ENCODE results near the gene NR2C2. TPM values are rescaled to one million over a fixed set of nuclear protein-coding genes. Genes with fewer than 3 reads are reported as not detected.

NR2C2 gene
- total and polyA plus RNA-seq, 10 of the 15 experiments (the other 5 are each of a cell fraction or from before 2014, with no cell fraction given), result 2.7 to 30.3 (median 18.3) TPM

GRCh38 chr3:14984581-14985113, 37.3 kb downstream of the NR2C2 start:
- ChIA-PET RAD21 (ENCODE audit: unreplicated experiment) (interaction anchor here (1.1 to 1.5 kb wide), 3 partner anchors 10 to 38 kb away, joined by 3 read pairs; no protein-coding TSS in a partner anchor), SMC1A (ENCODE audit: uncharacterized antibody, unreplicated experiment) (interaction anchor here (0.7 to 2.0 kb wide), 7 partner anchors 12 to 135 kb away, joined by 3 to 8 read pairs (median 3); no protein-coding TSS in a partner anchor), CTCF (interaction anchor here (0.9 to 1.4 kb wide), 3 partner anchors 10 to 66 kb away, joined by 3 to 4 read pairs (median 3); no protein-coding TSS in a partner anchor), POLR2A (interaction anchor here (1.0 kb wide), 1 partner anchor 107 kb away, joined by 4 read pairs; no protein-coding TSS in a partner anchor)
- peaks cover 9% of the 10 kb centered on the region for H3K79me2 ChIP-seq (ENCODE audit: control insufficient read depth, insufficient read depth, low read length)
- DNase-seq (ENCODE audit: low read depth, low spot score), result no peak
- no peak for FAIRE-seq
- no peaks in the 10 kb centered on the region for H3K4me1 ChIP-seq (ENCODE audit: control insufficient read depth, insufficient read depth, low read length)
- TF ChIP-seq, protein P1, sequence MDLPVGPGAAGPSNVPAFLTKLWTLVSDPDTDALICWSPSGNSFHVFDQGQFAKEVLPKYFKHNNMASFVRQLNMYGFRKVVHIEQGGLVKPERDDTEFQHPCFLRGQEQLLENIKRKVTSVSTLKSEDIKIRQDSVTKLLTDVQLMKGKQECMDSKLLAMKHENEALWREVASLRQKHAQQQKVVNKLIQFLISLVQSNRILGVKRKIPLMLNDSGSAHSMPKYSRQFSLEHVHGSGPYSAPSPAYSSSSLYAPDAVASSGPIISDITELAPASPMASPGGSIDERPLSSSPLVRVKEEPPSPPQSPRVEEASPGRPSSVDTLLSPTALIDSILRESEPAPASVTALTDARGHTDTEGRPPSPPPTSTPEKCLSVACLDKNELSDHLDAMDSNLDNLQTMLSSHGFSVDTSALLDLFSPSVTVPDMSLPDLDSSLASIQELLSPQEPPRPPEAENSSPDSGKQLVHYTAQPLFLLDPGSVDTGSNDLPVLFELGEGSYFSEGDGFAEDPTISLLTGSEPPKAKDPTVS (IDR thresholded peaks at IDR 0.05; ENCODE audit: low read depth, low read length), result no peak
- H3K36me3 ChIP-seq (ENCODE audit: control insufficient read depth in 2 of 2, insufficient read depth in 2 of 2, low read length in 1 of 2), result no peaks in the 10 kb centered on the region
- H3K27ac ChIP-seq (ENCODE audit: control insufficient read depth, insufficient read depth), result no peak overlapping the region
- intact Hi-C loops (cut with micrococcal nuclease; ENCODE audit: unreplicated experiment) (no loop called here), in situ Hi-C loops (cut with MboI) (no loop called here)
- no peak overlapping the region for H3K4me3 ChIP-seq
- no TSS peak for BruUV-seq (replicated peaks)
- H4K20me1 ChIP-seq (ENCODE audit: control insufficient read depth, insufficient read depth), result no peaks in the 10 kb centered on the region
- no peak overlapping the region for H3K4me2 ChIP-seq (ENCODE audit: control insufficient read depth, insufficient read depth)
- H3K9ac ChIP-seq (ENCODE audit: control insufficient read depth, insufficient read depth, low read length), result no peak overlapping the region
- 98% methylated on average over 3 of the region's 3 CpGs for WGBS (ENCODE audit: insufficient coverage, insufficient replicate concordance, low lambda C conversion rate, missing lambda C conversion rate)
- no peaks in the 10 kb centered on the region for H3K27me3 ChIP-seq (replicated peaks in 1 of 2; ENCODE audit: control insufficient read depth in 2 of 2, insufficient read depth in 2 of 2, low read length in 1 of 2)
- ATAC-seq, result no peak
- H3K9me3 ChIP-seq (replicated peaks; ENCODE audit: control insufficient read depth, insufficient read depth, low read length), result no peaks in the 10 kb centered on the region
- H2AFZ ChIP-seq (ENCODE audit: control insufficient read depth, low read depth, low read length), result no peak overlapping the region

DNA sequence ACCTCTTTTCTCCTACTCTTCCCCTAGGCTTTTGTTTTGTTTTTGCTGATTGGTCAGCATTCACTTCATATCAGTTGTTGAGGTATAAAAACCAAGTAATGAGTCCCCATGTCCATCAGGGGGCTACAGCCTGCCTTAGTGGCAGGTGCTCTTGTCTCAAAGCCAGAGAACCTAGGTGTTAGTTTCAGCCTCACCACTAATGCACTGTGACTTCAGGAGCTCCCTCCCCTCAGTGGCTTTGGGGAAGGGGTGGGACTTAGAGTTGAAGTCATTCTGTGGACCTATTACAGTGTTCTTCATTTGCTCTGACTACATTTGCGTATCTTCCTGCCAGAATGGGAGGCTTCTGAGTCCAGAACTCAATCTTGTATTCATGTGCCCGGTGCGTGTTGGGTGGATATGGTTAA, 41.6 kb downstream of the NR2C2 start:
- ChIA-PET CTCF (interaction anchor here (0.5 to 2.1 kb wide), 15 partner anchors 9 to 1244 kb away, joined by 3 to 9 read pairs (median 4); partner anchors contain the start of gene RBSN), SMC1A (ENCODE audit: uncharacterized antibody, unreplicated experiment) (interaction anchor here (0.7 to 2.7 kb wide), 9 partner anchors 22 to 108 kb away, joined by 3 to 9 read pairs (median 4); partner anchors contain the start of gene MRPS25), RAD21 (ENCODE audit: unreplicated experiment) (interaction anchor here (0.7 to 1.5 kb wide), 6 partner anchors 41 to 322 kb away, joined by 3 to 5 read pairs (median 3); partner anchors contain the start of gene RBSN), POLR2A (interaction anchor here (1.0 to 1.3 kb wide), 4 partner anchors 8 to 71 kb away, joined by 3 to 6 read pairs (median 4); no protein-coding TSS in a partner anchor)
- in situ Hi-C loops (cut with MboI), result no loop called here
- FAIRE-seq (peak; percentile 98), DNase-seq (ENCODE audit: low read depth, low spot score) (peak; percentile 87), ATAC-seq (peak; percentile 100)
- Histone ChIP-seq H4K20me1 (ENCODE audit: control insufficient read depth, insufficient read depth) (no peaks in the 10 kb centered on the region), H3K27ac (ENCODE audit: control insufficient read depth, insufficient read depth) (peak overlapping the region; percentile 19), H3K27me3 (replicated peaks in 1 of 2; ENCODE audit: control insufficient read depth in 2 of 2, insufficient read depth in 2 of 2, low read length in 1 of 2) (no peaks in the 10 kb centered on the region), H3K9ac (ENCODE audit: control insufficient read depth, insufficient read depth, low read length) (no peak overlapping the region), H3K36me3 (ENCODE audit: control insufficient read depth in 2 of 2, insufficient read depth in 2 of 2, low read length in 1 of 2) (no peaks in the 10 kb centered on the region; a peak in 1 of 4 replicates), H3K4me1 (ENCODE audit: control insufficient read depth, insufficient read depth, low read length) (no peaks in the 10 kb centered on the region), H2AFZ (ENCODE audit: control insufficient read depth, low read depth, low read length) (peak overlapping the region; percentile 1; the same call in 1 of the 2 replicates), H3K9me3 (replicated peaks; ENCODE audit: control insufficient read depth, insufficient read depth, low read length) (no peaks in the 10 kb centered on the region), H3K4me3 (no peak overlapping the region; the same call in 1 of the 2 replicates), H3K79me2 (ENCODE audit: control insufficient read depth, insufficient read depth, low read length) (peaks cover 10% of the 10 kb centered on the region), H3K4me2 (ENCODE audit: control insufficient read depth, insufficient read depth) (peak overlapping the region; percentile 58; the same call in 1 of the 2 replicates)
- intact Hi-C loops (cut with micrococcal nuclease; ENCODE audit: unreplicated experiment), result loop anchor here (2.0 kb wide), 1 partner anchor 40 kb away; no protein-coding TSS in a partner anchor
- WGBS (ENCODE audit: insufficient coverage, insufficient replicate concordance, low lambda C conversion rate, missing lambda C conversion rate), result 22% methylated on average over 3 of the region's 3 CpGs
- no TSS peak for BruUV-seq (replicated peaks)
- TF ChIP-seq MYC (IDR thresholded peaks at IDR 0.05; ENCODE audit: insufficient read depth, insufficient read length, insufficient replicate concordance, low read length, severe bottlenecking) (no peak), JUNB (IDR thresholded peaks at IDR 0.05) (no peak), DPF2 (IDR thresholded peaks at IDR 0.05) (peak; percentile 71), WRNIP1 (IDR thresholded peaks at IDR 0.05; ENCODE audit: borderline replicate concordance, low read depth, low read length) (no peak), PAX5 (IDR thresholded peaks at IDR 0.05; ENCODE audit: borderline replicate concordance, low read depth, low read length) (peak; percentile 49; the same call in 1 of the 2 replicates), SREBF2 (IDR thresholded peaks at IDR 0.05; ENCODE audit: low read length) (no peak)
- TF ChIP-seq, protein P2, sequence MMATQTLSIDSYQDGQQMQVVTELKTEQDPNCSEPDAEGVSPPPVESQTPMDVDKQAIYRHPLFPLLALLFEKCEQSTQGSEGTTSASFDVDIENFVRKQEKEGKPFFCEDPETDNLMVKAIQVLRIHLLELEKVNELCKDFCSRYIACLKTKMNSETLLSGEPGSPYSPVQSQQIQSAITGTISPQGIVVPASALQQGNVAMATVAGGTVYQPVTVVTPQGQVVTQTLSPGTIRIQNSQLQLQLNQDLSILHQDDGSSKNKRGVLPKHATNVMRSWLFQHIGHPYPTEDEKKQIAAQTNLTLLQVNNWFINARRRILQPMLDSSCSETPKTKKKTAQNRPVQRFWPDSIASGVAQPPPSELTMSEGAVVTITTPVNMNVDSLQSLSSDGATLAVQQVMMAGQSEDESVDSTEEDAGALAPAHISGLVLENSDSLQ (IDR thresholded peaks at IDR 0.05), result peak; percentile 94
- TF ChIP-seq, protein P3, sequence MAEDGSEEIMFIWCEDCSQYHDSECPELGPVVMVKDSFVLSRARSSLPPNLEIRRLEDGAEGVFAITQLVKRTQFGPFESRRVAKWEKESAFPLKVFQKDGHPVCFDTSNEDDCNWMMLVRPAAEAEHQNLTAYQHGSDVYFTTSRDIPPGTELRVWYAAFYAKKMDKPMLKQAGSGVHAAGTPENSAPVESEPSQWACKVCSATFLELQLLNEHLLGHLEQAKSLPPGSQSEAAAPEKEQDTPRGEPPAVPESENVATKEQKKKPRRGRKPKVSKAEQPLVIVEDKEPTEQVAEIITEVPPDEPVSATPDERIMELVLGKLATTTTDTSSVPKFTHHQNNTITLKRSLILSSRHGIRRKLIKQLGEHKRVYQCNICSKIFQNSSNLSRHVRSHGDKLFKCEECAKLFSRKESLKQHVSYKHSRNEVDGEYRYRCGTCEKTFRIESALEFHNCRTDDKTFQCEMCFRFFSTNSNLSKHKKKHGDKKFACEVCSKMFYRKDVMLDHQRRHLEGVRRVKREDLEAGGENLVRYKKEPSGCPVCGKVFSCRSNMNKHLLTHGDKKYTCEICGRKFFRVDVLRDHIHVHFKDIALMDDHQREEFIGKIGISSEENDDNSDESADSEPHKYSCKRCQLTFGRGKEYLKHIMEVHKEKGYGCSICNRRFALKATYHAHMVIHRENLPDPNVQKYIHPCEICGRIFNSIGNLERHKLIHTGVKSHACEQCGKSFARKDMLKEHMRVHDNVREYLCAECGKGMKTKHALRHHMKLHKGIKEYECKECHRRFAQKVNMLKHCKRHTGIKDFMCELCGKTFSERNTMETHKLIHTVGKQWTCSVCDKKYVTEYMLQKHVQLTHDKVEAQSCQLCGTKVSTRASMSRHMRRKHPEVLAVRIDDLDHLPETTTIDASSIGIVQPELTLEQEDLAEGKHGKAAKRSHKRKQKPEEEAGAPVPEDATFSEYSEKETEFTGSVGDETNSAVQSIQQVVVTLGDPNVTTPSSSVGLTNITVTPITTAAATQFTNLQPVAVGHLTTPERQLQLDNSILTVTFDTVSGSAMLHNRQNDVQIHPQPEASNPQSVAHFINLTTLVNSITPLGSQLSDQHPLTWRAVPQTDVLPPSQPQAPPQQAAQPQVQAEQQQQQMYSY (CRISPR knock-in tag; IDR thresholded peaks at IDR 0.05), result no peak
